Gastroesophageal sphincter (tissue), 4 donors: ENCODE results near the gene CCDC92B. TPM values are rescaled to one million over a fixed set of nuclear protein-coding genes. Genes with fewer than 3 reads are reported as not detected.

ENCODE experiments used
- ATAC-seq: fragments of 150-250 bp; one replicate; pipeline ENCODE4 v1.9.1; 2016; ENCODE audit warnings: mild to moderate bottlenecking, moderate library complexity
- H3K27ac ChIP-seq, 4 donors: fragments of 200-600 bp; sonication (generic) in 3 of 4; 1 replicate in 3 of 4; 2 replicates in 1 of 4; pipeline ENCODE4 v1.5.1; 2016 to 2019
- H3K27me3 ChIP-seq: fragments of 200-600 bp; sonication (generic); one replicate; pipeline ENCODE4 v1.5.1; 2019
- H3K36me3 ChIP-seq, 2 donors: fragments of 200-600 bp; sonication (generic); one replicate each; pipeline ENCODE4 v1.5.1; 2019; ENCODE audit warnings: control low read depth in 1 of 2
- H3K4me1 ChIP-seq, 3 donors: fragments of 200-600 bp; sonication (generic); 1 replicate in 2 of 3; 2 replicates in 1 of 3; pipeline ENCODE4 v1.5.1; 2016 to 2019; ENCODE audit warnings: control low read depth in 2 of 3
- H3K4me3 ChIP-seq, 2 donors: fragments of 200-600 bp; sonication (generic); one replicate each; pipeline ENCODE4 v1.5.1; 2019; ENCODE audit warnings: mild to moderate bottlenecking in 1 of 2, moderate library complexity in 1 of 2
- H3K9me3 ChIP-seq, 3 donors: fragments of 200-600 bp; sonication (generic); one replicate each; pipeline ENCODE4 v1.5.1; 2017 to 2019; ENCODE audit warnings: control low read depth in 2 of 3
- EP300 ChIP-seq: sonication (generic); formaldehyde crosslinking; IDR thresholded peaks from one replicate; pipeline ENCODE4 v1.6.1; 2017; ENCODE audit warnings: antibody characterized with exemption, mild to moderate bottlenecking
- POLR2A ChIP-seq, 2 donors: fragments of 450-650 bp; IDR thresholded peaks; one replicate each; pipeline ENCODE4 v1.6.1; 2017; ENCODE audit warnings: antibody characterized with exemption in 2 of 2, mild to moderate bottlenecking in 2 of 2, moderate library complexity in 1 of 2
- POLR2AphosphoS5 ChIP-seq: sonication (generic); formaldehyde crosslinking; IDR thresholded peaks from one replicate; pipeline ENCODE4 v1.6.1; 2017; ENCODE audit warnings: antibody characterized with exemption
- WGBS, 2 donors: methylation state at CpG; one replicate each; pipeline ENCODE4 v1.1.5; 2018; ENCODE audit warnings: low coverage in 1 of 2; 5-methylcytosine and 5-hydroxymethylcytosine counted together
- total RNA-seq, 4 donors: library from RNA; depleted of rRNA; stranded (reverse); fragments of >200 nt; gene quantifications; one replicate each; pipeline ENCODE4 v1.1.0, GENCODE V29; 2016
- TF ChIP-seq, protein P1 (sequence below), 4 experiments: fragments of 200-600 bp in 2 of 4; fragments of 450-650 bp in 2 of 4; sonication (generic) in 1 of 4; IDR thresholded peaks; one replicate each; pipeline ENCODE4 v1.5.1; 2017 to 2019; ENCODE audit warnings: antibody characterized with exemption in 4 of 4, mild to moderate bottlenecking in 2 of 4, moderate library complexity in 2 of 4

The CCDC92B gene
- total RNA-seq, 4 donors from 2014 or later, result 0.08 TPM; not detected in 3

DNA sequence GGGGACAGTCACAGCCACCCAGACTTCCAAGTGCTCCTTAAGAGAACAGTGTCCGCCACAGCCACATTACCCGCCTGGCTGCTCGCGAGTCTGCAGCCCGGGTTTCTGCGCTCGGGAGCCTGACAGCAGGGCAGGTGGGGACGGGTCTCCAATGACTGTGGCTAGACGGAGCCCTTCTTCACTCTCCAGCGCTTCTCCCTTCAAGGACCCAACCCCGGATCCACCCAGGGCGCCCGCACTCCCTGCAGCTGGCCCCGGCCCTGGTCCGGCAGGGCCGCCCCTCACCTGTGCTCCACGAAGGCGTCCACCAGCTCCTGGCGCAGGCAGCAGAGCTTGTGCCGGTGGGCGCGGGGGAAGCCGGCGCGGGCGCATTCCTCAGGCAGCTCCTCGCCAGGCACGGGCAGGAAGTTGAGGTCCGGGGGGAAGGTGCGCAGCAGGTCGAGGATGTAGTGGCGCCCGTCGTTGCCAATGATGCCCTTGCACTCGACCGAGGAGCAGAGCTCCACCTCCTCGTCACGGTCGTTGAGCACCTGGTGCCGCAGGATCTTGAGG is 51.8 kb downstream of the CCDC92B start:
- ATAC-seq, result no peak
- Histone ChIP-seq H3K4me1 (peaks cover 0 to 11% (median 0%) of the 10 kb centered on the region in 3 donors), H3K9me3 (no peaks in the 10 kb centered on the region), H3K36me3 (peaks cover 0 to 100% of the 10 kb centered on the region in 2 donors), H3K27ac (no peak overlapping the region), H3K27me3 (no peaks in the 10 kb centered on the region), H3K4me3 (no peak overlapping the region)
- WGBS, 2 donors, result 100% methylated on average over 1 of the region's 40 CpGs; no CpG with 5 or more reads in 1 of the 2 donors
- no peak for TF ChIP-seq POLR2A (IDR thresholded peaks at IDR 0.05)

DNA sequence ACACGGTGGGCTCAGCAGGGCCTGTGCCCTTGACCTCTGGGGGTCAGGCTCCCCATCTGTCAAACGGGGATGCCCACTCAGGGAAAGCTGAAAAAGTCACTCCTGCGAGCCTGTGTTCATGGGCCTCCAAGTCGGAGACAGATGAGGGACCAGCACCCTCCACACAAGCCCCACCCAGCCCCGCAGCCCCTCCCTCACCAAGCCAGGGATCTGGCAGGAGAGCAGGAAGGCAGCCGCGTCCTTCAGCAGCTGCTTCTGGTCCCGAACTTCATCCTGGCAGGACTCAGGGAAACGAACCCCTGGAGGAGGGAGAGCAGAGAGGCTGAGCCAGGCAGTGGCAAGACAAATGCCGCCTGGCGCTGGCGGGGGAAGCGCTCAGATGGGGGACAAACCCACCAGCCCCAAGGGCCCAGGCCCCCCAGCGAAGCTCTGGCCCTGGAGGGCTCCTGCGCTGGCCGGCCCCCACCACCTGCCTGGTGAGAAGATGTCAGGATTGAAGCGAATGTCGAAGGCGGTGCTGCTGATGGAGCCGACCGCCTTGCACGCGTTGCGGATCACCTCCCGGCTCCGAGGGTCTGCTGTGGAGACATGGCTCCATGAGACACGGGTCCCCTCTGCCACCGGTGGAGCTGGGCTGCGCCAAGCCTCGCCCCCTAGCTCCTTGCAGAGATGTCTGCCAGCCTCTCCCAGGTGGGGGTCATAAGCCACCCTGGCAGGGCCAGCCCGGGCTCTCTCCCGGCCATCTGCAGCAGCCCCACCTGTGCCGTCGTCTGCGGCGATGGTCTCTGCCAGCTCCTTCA is 53.3 kb downstream of the CCDC92B start:
- WGBS, 2 donors, result 95% methylated on average over 7 of the region's 36 CpGs; no CpG with 5 or more reads in 1 of the 2 donors
- no peaks in the 10 kb centered on the region for H3K27me3 ChIP-seq
- H3K27ac ChIP-seq, result no peak overlapping the region
- no peaks in the 10 kb centered on the region for H3K9me3 ChIP-seq
- H3K4me1 ChIP-seq, result no peaks in the 10 kb centered on the region
- no peak for ATAC-seq
- H3K4me3 ChIP-seq, result no peak overlapping the region
- peaks cover 0 to 100% of the 10 kb centered on the region in 2 donors for H3K36me3 ChIP-seq
- TF ChIP-seq POLR2A (IDR thresholded peaks at IDR 0.05) (no peak), EP300 (no peak), POLR2AphosphoS5 (no peak)
- TF ChIP-seq, protein P1, sequence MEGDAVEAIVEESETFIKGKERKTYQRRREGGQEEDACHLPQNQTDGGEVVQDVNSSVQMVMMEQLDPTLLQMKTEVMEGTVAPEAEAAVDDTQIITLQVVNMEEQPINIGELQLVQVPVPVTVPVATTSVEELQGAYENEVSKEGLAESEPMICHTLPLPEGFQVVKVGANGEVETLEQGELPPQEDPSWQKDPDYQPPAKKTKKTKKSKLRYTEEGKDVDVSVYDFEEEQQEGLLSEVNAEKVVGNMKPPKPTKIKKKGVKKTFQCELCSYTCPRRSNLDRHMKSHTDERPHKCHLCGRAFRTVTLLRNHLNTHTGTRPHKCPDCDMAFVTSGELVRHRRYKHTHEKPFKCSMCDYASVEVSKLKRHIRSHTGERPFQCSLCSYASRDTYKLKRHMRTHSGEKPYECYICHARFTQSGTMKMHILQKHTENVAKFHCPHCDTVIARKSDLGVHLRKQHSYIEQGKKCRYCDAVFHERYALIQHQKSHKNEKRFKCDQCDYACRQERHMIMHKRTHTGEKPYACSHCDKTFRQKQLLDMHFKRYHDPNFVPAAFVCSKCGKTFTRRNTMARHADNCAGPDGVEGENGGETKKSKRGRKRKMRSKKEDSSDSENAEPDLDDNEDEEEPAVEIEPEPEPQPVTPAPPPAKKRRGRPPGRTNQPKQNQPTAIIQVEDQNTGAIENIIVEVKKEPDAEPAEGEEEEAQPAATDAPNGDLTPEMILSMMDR (IDR thresholded peaks at IDR 0.05), result no peak

DNA sequence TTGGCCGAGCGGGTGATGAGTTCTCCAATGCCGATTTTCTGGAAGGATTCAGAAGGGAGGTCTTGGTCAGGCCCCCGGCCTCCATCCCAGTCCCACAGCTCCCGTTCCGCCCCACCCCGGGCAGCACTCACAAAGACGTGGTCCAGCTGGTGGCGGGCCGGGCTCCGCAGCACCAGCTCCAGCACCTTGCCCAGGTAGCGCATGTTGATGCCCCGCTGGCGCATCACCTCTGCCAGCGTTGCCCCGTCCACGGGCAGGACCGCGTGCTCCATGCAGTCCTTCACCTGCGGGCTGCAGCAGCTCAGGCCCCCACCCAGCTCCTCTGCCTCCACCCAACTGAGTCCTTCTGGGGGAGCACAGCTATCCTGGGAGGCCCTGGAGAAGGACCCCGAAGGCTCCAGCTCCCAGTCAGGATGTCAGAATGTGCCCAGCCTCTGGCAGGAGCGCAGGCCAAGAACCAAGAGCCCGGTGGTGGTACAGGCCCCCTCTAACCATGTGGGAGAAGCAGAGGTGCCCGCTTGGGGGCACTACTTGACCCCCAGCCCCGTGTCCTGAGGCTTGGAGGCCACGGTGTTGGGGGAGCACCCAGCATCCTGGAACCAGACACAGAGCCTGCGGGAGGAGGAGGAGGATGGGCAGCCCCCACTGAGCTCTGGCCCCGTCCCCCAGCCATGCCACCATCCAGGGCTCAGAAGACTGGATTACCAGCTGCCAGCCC is 54.0 kb downstream of the CCDC92B start:
- peaks cover 0 to 100% of the 10 kb centered on the region in 2 donors for H3K36me3 ChIP-seq
- ATAC-seq, result no peak
- H3K4me1 ChIP-seq, result peaks cover 0 to 1% (median 0%) of the 10 kb centered on the region in 3 donors
- TF ChIP-seq POLR2A (IDR thresholded peaks at IDR 0.05) (no peak), EP300 (no peak), POLR2AphosphoS5 (no peak)
- TF ChIP-seq, protein P1 (IDR thresholded peaks at IDR 0.05), result no peak
- H3K9me3 ChIP-seq, result no peaks in the 10 kb centered on the region
- WGBS, 2 donors, result 87% methylated on average over 3 of the region's 28 CpGs; no CpG with 5 or more reads in 1 of the 2 donors
- H3K27ac ChIP-seq, result no peak overlapping the region
- no peak overlapping the region for H3K4me3 ChIP-seq
- no peaks in the 10 kb centered on the region for H3K27me3 ChIP-seq

DNA sequence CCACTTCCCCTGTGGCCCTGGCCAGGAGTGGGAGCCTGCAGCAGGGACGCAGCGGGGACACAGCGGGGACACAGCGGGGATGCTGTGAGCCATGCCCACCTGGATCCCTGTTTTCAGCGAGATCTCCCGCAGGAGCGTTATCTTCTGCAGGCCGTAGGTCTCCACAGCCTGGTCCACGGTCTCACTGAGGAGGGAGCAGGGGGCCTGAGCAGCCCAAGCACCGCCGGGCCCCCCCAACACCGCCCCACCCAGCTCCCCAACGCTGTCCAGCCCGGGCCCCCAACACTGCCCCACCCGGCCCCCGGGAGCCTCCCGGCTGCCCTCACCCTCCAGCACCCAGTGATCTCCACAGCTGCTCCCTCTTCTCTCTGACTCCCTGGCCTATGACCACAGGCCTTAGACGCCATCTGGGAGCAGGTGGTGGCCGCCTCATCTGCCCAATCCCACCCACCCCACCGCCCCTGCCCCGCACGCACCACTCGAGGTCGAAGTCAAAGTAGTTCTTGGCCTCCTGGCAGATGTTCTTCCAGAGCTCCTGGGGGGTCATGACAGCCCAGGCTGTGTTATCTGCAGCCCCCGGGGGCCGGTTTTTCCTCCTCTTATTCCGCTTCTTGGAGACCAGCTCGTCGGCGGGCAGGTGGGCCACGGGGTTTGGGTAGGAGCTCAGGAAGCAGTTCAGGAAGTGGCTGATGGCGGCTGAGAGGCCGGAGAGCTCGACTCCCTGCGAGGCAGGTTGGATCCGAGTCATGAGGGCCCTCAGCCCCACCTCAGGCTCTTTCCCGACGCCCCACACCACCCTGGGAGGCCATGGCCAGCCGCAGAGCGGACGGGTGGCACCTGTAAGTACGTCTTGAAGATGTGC is 54.8 kb downstream of the CCDC92B start:
- H3K27me3 ChIP-seq, result no peaks in the 10 kb centered on the region
- TF ChIP-seq POLR2A (IDR thresholded peaks at IDR 0.05) (no peak), EP300 (no peak), POLR2AphosphoS5 (no peak)
- TF ChIP-seq, protein P1 (IDR thresholded peaks at IDR 0.05), result no peak
- peaks cover 0 to 100% of the 10 kb centered on the region in 2 donors for H3K36me3 ChIP-seq
- no peak overlapping the region for H3K4me3 ChIP-seq
- WGBS, 2 donors, result no CpG with 5 or more reads among the region's 42 CpGs
- peaks cover 0 to 9% (median 6%) of the 10 kb centered on the region in 3 donors for H3K4me1 ChIP-seq
- no peak for ATAC-seq
- H3K27ac ChIP-seq, result no peak overlapping the region
- no peaks in the 10 kb centered on the region for H3K9me3 ChIP-seq
